Hepatocyte (in vitro differentiated cells): ENCODE results near the gene BSN.

Experiments used
- EZH2 ChIP-seq: fragments of 200-600 bp; sonication (generic); IDR thresholded peaks from 2 replicates; pipeline ENCODE4 v1.6.1; 2016; ENCODE audit warnings: antibody characterized with exemption, mild to moderate bottlenecking, borderline replicate concordance
- EZH2phosphoT487 ChIP-seq: fragments of 200-600 bp; sonication (generic); IDR thresholded peaks from one replicate; pipeline ENCODE4 v1.6.1; 2018; ENCODE audit warnings: antibody characterized with exemption, mild to moderate bottlenecking, low read depth, moderate library complexity; ENCODE audit not compliant: unreplicated experiment, severe bottlenecking
- TF ChIP-seq, protein P1 (sequence below): fragments of 200-600 bp; sonication (generic); IDR thresholded peaks from 2 replicates; pipeline ENCODE4 v1.5.1; 2016; ENCODE audit warnings: antibody characterized with exemption, mild to moderate bottlenecking; ENCODE audit not compliant: poor library complexity

DNA sequence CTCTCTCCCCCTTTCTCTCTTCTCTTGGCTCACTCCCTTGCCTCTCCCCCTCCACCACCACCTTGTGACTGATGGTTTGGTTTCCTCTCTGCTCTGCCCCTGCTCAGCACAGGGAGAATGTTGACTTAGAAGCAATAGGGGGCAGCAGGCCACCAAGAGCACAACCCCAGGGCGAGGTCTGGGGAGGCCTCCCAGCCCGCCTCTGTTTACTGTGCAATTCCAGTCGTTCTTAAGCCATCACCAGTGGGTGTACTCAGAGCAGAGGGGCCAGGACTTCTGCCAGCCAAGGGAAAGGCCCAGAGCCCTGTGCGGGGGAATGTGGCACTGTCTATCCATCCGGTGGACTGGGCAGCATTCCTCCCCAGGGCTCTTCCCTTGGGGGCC, 114.1 kb downstream of the BSN start:
- TF ChIP-seq, protein P1, sequence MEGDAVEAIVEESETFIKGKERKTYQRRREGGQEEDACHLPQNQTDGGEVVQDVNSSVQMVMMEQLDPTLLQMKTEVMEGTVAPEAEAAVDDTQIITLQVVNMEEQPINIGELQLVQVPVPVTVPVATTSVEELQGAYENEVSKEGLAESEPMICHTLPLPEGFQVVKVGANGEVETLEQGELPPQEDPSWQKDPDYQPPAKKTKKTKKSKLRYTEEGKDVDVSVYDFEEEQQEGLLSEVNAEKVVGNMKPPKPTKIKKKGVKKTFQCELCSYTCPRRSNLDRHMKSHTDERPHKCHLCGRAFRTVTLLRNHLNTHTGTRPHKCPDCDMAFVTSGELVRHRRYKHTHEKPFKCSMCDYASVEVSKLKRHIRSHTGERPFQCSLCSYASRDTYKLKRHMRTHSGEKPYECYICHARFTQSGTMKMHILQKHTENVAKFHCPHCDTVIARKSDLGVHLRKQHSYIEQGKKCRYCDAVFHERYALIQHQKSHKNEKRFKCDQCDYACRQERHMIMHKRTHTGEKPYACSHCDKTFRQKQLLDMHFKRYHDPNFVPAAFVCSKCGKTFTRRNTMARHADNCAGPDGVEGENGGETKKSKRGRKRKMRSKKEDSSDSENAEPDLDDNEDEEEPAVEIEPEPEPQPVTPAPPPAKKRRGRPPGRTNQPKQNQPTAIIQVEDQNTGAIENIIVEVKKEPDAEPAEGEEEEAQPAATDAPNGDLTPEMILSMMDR = no peak
- TF ChIP-seq EZH2 = no peak
- TF ChIP-seq EZH2phosphoT487 = no peak
